G401 (cell line): ENCODE results near the gene PCTP. TPM values are rescaled to one million over a fixed set of nuclear protein-coding genes. Genes with fewer than 3 reads are reported as not detected.

Experiments used
- DNase-seq: peaks from one replicate; pipeline ENCODE4 v3.0.0-alpha.2; 2015; ENCODE audit warnings: low spot score
- in situ Hi-C: cut with HindIII; loops from 2 replicates; pipeline ENCODE4 v1.10.0; 2016; ENCODE audit warnings: low sequenced_read_pairs, mixed read lengths
- total RNA-seq: library from RNA; depleted of rRNA; stranded (reverse); fragments of >200 nt; shearing (Covaris generic); gene quantifications from 2 replicates; pipeline ENCODE4 v1.2.3, GENCODE V29; 2014

The PCTP gene
- total RNA-seq, 1 experiment from 2014 or later, result 18.1 TPM

DNA sequence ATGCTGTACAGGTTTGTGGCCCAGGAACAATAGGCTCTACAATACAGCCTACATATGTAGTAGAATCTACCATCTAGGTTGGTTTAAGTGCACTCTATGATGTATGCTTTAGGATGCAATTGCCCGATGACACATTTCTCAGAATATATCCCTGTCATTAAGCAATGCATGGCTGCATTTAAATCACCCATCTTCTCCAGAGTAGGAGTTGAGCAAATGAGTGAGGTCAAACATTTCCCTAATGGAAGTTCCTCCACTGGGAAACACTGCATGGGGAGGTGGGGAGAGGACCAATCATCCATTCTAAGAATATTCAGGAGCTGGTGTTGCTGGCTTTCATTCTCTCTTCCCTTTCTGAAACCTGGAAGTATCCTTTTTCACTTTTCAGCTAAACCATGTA lies 2.0 kb upstream of the PCTP start:
- DNase-seq, result no peak
- in situ Hi-C loops, result no loop called here

DNA sequence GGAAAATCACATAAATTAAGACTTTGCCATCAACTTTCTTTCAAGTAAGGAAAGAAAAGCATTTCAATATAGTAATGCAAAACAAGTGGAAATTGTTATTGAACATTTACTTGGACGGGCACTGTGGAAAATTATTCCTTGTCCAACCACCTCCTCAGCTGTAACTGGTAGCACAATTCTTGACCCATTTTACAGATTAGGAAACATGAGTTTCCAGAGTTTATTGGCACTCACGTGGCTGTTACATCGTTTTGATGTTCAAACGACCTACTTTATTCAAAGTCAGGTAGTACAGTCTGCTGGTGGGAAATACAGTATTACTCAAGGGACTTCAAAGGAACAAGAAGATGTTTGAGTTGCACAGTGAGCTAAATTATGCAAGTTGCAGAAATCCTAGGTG lies 866 bp upstream of the PCTP start:
- no peak for DNase-seq
- in situ Hi-C loops, result no loop called here

DNA sequence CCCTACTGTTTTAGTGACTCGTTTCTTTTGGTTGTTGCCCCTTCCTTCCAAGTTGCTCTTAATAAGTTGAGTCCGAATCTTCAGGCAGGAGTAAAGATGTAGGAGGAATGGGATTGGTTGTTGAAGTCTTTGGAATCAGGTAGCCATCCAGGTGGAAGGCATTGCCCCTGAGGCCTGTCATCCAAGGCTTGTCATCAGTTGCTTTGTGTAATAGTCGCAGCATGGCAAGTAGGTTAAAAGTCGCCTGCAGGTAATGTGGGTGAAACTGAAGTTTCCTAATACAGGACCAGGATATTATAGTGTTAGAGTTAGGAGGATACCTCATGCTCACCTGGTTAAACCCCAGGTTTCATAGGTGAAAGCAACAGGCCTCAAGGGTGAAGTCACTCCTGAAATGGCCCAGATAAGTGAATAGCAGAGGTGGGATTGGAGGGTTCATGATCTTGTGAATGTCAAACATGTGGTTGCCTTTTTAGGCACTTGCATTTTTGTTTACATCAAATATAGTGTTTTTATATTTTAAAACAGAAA lies 934 bp downstream of the PCTP start:
- in situ Hi-C loops, result no loop called here

DNA sequence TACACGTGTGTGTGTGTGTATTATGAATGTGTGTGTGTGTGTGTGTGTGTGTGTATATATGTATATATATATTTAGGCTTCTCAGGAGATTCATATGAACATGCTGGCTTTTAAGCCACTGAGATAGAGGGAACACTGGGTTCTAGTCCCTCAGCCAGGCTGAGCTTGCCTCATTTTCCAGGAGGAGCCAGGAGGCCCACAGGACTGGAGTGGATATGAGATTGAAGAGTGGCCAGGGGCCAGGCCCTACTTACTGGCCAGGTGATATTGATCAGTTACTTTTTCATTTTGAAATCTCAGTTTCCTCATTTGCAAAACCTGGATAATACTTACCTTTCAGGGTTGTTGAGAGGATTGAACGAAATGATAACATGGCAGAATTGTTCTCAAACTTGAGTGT lies 5.8 kb downstream of the PCTP start:
- in situ Hi-C loops, result no loop called here
- DNase-seq, result no peak

More for the DNA sequence above, 934 bp downstream of the PCTP start:
- DNase-seq, result no peak

DNA sequence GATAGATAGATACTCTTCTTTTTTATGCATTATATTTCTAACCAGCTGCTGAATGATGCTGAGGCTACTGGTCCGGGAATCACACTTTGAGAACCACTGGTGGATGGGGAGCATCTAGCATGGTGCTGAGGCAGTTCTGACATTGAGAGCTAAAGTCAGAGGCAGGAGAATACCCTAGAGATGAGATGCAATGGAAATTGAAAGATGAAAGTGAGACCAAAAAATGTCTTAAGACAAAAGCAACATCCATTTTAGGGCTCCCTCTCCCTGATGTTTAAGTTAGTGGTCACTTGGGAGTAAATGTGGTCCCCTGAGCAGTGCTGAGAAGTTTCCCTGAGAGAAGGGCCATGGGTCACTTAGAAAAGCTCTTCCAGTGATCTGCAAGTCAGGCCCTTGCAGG lies 6.8 kb downstream of the PCTP start:
- in situ Hi-C loops, result no loop called here
- DNase-seq, result no peak

DNA sequence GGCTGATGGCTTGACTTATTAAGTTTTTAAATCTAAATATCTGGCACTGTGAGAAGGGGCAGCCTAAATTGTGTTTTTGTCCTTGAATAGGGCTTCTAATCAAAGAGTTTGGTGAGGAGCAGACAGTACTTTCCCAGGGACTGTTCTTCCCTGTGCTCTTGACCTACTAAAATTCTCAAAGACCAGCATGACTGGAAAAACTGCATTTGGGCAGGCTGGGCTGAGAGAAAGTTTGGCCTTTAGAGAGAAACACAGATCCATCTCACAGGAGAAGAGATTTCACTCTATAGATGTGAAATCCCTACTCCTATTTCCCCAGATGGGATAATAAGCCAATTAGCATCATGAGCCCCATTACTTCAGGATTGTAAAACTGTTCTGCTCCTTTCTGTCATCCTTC lies 7.3 kb downstream of the PCTP start:
- in situ Hi-C loops, result no loop called here
- DNase-seq, result no peak

DNA sequence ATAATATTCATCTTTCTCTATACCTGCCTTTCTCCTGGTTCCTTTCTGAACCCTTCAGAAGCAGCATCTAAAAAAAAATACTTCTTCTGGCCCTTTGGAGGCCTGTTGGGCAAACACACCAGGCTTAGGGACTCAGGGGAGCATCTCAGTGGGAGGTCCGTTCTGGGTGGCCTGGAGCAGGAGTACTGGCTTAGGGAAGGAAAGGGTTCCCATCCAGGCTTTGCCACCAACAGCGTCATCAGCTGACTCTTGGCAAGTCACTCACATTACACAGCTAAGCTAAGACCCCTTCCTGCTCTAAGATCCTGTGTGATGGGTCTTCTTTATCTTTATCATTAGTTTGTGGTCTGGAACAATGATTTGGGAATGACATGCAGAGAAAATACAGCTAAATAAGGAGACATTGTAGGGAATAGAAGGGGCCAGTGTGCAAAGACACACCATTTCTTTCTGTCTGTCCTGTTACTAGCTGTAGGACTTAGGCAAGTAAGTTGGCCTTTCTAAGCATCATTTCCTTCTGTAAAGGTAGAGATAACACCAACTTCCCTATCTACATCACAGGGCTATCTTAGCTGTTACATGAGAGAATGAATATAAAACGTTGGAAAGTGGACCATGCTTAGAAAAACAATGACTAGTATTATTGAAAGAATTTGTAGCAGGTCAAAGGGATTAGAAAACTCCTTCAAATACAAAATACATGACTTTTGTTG lies 9.9 kb downstream of the PCTP start:
- in situ Hi-C loops, result no loop called here
- no peak for DNase-seq

DNA sequence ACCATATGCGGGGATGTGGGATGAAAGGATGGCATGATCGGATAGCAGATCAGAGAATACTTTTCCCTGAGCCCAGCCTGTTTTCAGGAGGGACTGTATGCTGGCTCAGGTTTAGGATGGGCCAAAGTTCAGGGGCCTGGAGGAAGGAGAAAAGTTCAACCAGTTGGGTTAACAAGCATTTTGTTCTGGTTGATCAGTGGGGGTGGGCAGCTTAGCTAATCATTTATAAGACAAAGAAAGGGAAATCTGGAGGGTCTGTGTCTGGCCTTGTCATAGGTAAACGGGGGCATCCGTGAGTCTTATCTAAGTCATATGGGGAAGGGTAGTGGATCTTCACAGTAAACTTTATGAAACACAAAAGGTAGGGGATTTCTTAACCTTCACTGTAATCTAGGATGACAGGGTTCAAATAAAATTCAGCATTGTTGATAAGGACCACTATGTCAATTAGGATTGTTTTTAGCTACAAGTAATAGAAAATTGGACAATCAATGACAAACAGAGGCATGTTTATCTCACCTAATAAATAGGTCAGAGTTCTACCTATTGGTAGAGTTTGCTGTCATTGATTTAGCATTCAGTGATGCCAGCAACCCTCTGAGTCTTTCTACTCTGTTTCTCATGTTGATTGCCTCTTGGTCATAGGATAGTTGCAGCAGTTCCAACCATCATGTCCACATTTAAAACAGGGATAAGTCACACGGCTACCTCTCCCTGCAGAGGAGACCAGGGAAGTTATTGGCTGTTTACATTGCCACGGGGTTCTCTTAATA lies 11.4 kb downstream of the PCTP start:
- DNase-seq, result no peak
- in situ Hi-C loops, result no loop called here

DNA sequence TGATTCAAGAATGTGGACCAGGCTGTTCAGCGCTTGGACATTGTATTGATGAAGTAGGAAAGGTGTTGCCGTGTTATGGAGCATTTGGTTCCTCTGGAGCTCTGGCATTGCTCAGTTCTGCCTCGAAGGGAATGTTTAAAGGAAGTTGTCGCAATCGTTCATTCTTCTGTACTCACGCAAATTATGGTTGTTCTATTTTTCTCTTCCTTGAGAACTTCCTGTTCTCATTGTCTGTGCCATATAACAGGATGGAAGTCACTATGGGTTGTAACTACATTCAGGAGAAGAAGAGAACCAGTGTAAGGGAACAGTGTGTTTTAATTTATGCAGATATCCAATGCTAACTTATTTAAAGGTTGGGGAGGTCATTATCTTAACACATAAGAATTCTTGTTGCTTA lies 13.0 kb downstream of the PCTP start:
- no peak for DNase-seq
- in situ Hi-C loops, result no loop called here

DNA sequence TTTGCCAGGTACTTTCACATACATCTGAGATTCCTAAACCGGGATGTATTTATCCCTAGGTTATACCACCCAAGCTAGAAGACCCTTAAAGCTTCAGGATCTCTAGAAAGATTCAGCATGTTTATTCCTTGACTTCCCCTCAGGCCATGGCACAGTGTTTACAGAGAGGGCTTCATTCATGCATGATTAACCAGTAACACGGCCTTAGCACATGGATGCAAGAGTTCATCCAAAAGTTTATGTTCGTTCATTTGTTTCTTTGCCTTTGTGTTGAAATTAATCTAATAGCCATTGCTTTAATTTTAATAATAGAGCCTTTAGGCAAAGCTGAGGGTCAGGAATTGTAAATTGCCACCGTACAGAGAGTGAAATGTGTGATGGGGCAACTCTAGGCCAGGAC lies 13.8 kb downstream of the PCTP start:
- DNase-seq, result no peak
- in situ Hi-C loops, result no loop called here

DNA sequence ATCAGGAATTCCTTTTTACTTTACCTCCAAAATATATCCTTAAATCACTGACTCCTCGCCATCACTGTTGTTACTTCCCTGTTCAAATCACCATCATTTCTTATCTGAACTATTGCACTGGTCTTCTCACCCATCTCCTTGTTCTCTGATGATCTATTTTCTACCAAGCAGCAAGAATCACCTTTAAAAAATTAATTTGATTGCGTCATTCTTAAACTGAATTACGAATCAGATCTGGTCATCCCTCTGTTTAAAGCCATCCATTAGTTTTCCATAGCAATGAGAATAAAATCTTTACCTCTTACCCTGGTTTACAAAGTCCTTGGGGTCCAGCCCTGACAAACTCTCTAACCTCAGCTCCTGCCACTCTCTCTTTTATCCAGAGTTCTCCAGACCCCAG lies 14.6 kb downstream of the PCTP start:
- DNase-seq, result no peak
- in situ Hi-C loops, result no loop called here

DNA sequence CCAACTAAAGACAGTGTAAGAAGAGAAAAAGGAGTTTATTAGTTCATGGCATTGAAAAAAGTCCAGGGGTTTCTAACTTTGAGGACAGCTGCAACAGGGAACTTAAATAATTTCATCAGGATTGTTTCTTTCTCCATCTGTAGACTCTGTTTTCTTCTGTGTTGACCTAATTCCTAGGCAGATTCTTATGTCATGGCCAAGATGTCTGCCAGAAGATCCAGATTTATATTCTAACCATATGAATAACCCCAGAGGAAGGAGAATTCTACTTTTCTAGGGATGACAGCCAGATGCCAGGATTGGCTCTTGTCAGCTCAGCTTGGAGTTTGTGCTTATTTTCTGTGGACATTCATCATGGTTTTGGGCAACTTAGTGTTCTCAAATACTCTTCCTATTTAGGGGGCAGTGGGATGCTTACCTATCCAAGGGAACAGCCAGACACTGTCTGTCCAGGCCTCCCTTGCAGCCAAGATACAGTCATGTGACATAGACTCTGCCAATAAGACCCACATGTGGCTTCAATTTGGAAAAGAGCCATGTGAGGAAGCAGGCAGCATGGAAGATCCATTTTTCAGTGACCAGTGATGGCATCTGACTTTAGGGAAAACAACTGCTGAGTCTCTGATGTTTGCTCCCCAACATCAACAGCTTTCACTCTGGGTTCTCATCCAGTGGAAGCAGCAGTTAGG lies 18.2 kb downstream of the PCTP start:
- DNase-seq, result no peak
- in situ Hi-C loops, result no loop called here

DNA sequence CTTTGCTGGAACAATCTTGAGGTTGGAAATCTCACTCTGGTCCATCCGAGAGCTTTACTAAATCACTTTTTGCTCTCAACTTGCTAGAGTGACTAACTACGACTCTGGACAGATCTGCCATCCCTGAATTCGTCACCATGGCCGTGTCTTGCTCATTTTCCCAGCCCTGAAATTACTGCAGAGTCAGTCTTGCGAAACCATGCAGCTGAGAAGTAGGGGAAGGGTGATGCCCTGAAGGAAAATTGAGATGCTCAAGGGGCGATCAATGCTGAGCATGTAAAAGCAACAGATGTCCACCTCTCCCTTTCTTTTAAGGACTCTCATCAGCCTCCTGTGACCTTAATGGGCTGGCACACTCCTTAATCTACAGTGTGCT lies 18.8 kb downstream of the PCTP start:
- no peak for DNase-seq
- in situ Hi-C loops, result no loop called here

DNA sequence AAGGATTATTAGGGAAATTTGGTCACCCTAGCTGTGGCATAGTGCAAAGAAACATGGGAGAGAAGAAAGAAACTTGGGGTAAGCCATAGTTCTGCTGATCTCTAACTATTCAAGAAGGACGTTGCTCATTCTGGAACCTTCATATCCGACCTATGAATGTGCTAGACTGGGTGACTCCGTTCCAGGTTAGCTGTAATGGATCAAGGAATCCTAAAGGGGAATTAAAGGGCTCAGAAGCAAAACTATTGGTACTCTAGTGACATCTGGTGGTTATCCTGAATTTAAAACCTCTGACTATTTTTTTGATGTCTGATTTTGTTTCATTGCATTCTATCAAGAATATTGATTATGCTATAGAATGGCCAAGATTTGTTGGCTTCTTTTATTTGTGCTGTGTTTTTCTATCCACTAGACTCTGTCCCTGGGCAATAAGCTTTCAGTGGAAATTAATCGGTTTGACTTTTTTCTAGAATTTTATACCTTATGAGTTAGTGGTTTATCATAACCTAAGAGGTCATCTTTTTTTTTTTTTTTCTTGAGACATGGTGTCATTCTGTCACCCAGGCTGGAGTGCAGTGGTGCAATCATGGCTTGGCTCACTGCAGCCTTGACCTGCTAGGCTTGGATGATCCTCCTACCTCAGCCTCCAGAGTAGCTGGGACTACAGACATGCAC lies 19.5 kb downstream of the PCTP start:
- in situ Hi-C loops, result no loop called here
- peak; percentile 47 for DNase-seq

DNA sequence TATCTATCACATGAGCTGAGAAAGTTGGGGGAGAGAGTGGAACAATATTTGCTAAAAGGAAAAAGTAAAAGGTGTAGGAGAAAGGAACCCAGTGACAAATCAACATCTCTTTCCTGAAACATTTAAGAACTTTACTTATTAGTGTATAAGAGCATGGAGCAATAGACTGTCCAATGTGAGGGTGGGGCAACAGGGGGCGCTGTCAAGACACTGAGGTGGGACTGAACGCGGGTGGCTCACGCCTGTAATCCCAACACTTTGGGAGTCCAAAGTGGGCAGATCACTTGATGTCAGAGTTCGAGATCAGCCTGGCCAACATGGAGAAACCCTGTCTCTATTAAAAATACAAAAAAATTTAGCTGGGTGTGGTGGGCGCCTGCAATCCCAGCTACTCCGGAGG lies 21.2 kb downstream of the PCTP start:
- no peak for DNase-seq
- in situ Hi-C loops, result no loop called here

DNA sequence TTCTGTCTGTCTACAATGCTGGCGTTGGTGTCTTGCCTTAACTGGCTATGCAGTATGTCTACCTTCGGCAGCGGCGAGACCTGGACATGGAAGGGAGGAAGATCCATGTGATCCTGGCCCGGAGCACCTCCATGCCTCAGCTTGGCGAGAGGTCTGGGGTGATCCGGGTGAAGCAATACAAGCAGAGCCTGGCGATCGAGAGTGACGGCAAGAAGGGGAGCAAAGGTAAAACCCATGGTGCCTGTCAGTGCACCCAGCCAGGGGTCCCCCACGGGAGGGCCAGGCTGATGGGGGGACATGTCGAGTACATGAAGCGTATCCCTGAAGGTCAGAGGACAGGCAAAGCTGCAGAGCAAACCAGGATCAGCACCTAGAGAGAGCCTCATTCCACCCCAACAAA lies 22.8 kb downstream of the PCTP start:
- in situ Hi-C loops, result no loop called here
- no peak for DNase-seq

DNA sequence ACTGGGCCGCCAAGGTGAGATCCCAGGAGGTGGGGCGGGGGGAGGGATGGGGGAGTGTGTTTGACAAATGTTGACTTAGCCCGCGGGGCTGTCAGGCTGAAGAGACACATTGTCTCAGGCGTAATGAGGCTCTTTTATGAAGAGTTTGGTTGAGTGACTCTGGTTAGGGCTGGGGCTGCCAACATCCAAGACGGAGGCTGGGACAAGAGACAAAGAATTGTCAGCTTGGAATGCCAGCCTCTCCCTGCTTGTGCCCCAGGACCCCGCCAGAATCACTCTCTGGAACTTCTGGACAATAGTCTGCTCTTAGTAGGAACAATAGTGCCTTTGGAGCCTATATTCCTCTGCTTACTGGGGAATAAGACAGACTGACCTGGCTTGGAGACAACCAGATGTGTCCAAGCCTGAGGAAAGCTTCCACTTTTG lies 24.0 kb downstream of the PCTP start:
- no peak for DNase-seq
- in situ Hi-C loops, result no loop called here

DNA sequence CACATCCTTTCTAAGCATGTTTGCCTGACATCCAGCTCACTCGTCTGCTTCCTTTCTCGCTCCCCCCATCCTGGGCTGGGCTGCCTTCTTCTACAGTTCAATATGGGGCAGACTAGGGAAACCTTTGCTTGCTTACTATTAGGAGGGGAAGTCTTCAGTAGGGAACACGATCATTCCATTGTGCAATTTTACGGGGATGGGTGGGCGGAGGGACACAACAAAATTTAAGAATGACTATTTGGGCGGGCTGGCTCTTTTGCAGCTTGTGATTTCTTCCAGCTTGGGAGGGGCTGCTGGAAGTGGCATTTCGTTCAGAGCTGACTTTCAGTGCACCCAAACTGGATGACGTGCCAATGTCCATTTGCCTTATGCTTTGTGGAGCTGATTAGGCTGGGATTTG lies 25.4 kb downstream of the PCTP start:
- DNase-seq, result no peak
- in situ Hi-C loops, result no loop called here

DNA sequence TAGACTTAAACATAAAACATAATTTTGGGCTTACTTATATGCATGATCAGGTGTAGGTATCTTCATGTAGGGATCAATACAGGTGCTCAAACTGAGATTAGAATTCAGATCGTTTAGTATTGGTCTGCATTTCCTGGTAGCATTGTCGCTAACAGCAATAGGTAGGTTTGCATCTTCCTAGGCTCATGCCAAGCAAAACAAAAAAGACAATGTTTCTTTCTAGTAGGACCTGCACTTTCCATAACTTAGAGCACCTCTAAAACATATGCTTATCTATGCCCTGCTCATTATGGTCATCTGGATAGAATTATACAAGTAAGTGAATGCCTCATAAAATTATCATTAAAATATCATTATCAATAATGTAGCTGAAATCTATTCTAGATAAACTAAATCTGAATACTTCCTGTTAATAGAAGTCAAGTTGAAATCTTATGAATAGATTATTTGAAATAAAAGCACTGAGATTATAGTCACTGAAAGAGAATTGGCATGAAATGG lies 26.7 kb downstream of the PCTP start:
- in situ Hi-C loops, result no loop called here

More for the DNA sequence above, 26.7 kb downstream of the PCTP start:
- DNase-seq, result no peak
